ENCODE measurements around the gene UBE2H. TPM values are rescaled to one million over a fixed set of nuclear protein-coding genes. Genes with fewer than 3 reads are reported as not detected.

Gene UBE2H
- total and polyA plus RNA-seq, 4 donors: 11.9 to 84.2 (median 23.7) TPM

- WGBS: 8% methylated on average over 44 of the region's 44 CpGs
- H3K4me3 ChIP-seq (ENCODE audit: low read depth in 1 of 3, low read length in 3 of 3): peak overlapping the region in 1 of 3 donors; percentile 10
Observed at GRCh38 chr7:129785685-129786514, 166.9 kb downstream of the UBE2H start.

GRCh38 chr7:129784783-129785684 is 167.7 kb downstream of the UBE2H start:
- DNase-seq (ENCODE audit: low spot score): no peak
- H3K9ac ChIP-seq (ENCODE audit: low read depth in 1 of 2, low read length in 2 of 2): no peak overlapping the region
- TF ChIP-seq FOXA2 (IDR thresholded peaks at IDR 0.05): no peak
- no peak for TF ChIP-seq YY1 (IDR thresholded peaks at IDR 0.05)
- TF ChIP-seq ATF3 (IDR thresholded peaks at IDR 0.05): no peak
- TF ChIP-seq RXRA (IDR thresholded peaks at IDR 0.05): peak in 1 of 2 donors; percentile 42
- TF ChIP-seq MAX (IDR thresholded peaks at IDR 0.05): no peak
- no peak for TF ChIP-seq GABPA (IDR thresholded peaks at IDR 0.05 in 1 of 2, conservative IDR thresholded peaks at IDR 0.05 in 1 of 2)
- no peak for TF ChIP-seq ZBTB33 (IDR thresholded peaks at IDR 0.05)
- H3K27me3 ChIP-seq (ENCODE audit: control insufficient read depth in 4 of 4, insufficient read depth in 4 of 4, low read length in 3 of 4): peaks cover 5 to 23% (median 11%) of the 10 kb centered on the region in 4 donors
- WGBS: 6% methylated on average over 37 of the region's 37 CpGs
- H3K9me3 ChIP-seq (ENCODE audit: control insufficient read depth in 4 of 4, low read length in 3 of 4): peaks cover 0 to 4% (median 0%) of the 10 kb centered on the region in 4 donors
- no peak overlapping the region for H3K27ac ChIP-seq (ENCODE audit: low read depth in 1 of 2, low read length in 2 of 2)
- peak overlapping the region in 1 of 3 donors; percentile 11 for H3K4me3 ChIP-seq (ENCODE audit: low read depth in 1 of 3, low read length in 3 of 3)
- H3K36me3 ChIP-seq (ENCODE audit: control insufficient read depth in 4 of 4, insufficient read depth in 3 of 4, low read depth in 1 of 4, low read length in 3 of 4): no peaks in the 10 kb centered on the region
- peaks cover 16 to 45% (median 18%) of the 10 kb centered on the region in 4 donors for H3K4me1 ChIP-seq (ENCODE audit: control insufficient read depth in 4 of 4, insufficient read depth in 4 of 4, low read length in 3 of 4)

More at GRCh38 chr7:129785685-129786514, 166.9 kb downstream of the UBE2H start:
- DNase-seq (ENCODE audit: low spot score): no peak
- no peak for TF ChIP-seq MAX (IDR thresholded peaks at IDR 0.05)
- no peak for TF ChIP-seq SP1 (IDR thresholded peaks at IDR 0.05)
- TF ChIP-seq FOXA1 (IDR thresholded peaks at IDR 0.05): no peak
- TF ChIP-seq TAF1 (conservative IDR thresholded peaks at IDR 0.05): no peak
- TF ChIP-seq ZBTB33 (IDR thresholded peaks at IDR 0.05): no peak
- TF ChIP-seq CTCF (IDR thresholded peaks at IDR 0.05; ENCODE audit: low read depth, low read length, missing input control): no peak
- no peak for TF ChIP-seq RAD21 (IDR thresholded peaks at IDR 0.05)
- TF ChIP-seq RXRA (IDR thresholded peaks at IDR 0.05): no peak
- no peak for TF ChIP-seq NR2F2 (IDR thresholded peaks at IDR 0.05)
- no peak overlapping the region for H3K27ac ChIP-seq (ENCODE audit: low read depth in 1 of 2, low read length in 2 of 2)
- H3K9me3 ChIP-seq (ENCODE audit: control insufficient read depth in 4 of 4, low read length in 3 of 4): peaks cover 0 to 4% (median 0%) of the 10 kb centered on the region in 4 donors
- no peak overlapping the region for H3K9ac ChIP-seq (ENCODE audit: low read depth in 1 of 2, low read length in 2 of 2)
- H3K36me3 ChIP-seq (ENCODE audit: control insufficient read depth in 4 of 4, insufficient read depth in 3 of 4, low read depth in 1 of 4, low read length in 3 of 4): no peaks in the 10 kb centered on the region
- peaks cover 11 to 40% (median 13%) of the 10 kb centered on the region in 4 donors for H3K4me1 ChIP-seq (ENCODE audit: control insufficient read depth in 4 of 4, insufficient read depth in 4 of 4, low read length in 3 of 4)
- peaks cover 4 to 23% (median 8%) of the 10 kb centered on the region in 4 donors for H3K27me3 ChIP-seq (ENCODE audit: control insufficient read depth in 4 of 4, insufficient read depth in 4 of 4, low read length in 3 of 4)
